ENCODE data around the gene CNTN4.

Gene CNTN4

GRCh38 chr3:2635511-2635910, 536.8 kb downstream of the CNTN4 start:
- no peak for TF ChIP-seq YY1 (IDR thresholded peaks at IDR 0.05; ENCODE audit: insufficient read depth, insufficient read length)
- TF ChIP-seq SUZ12 (IDR thresholded peaks at IDR 0.05; ENCODE audit: extremely low read depth, insufficient read depth, insufficient read length): no peak
- no peak for TF ChIP-seq ZNF274 (IDR thresholded peaks at IDR 0.05; ENCODE audit: low read depth, low read length)
- H3K9me3 ChIP-seq (ENCODE audit: insufficient read depth, low read length): no peaks in the 10 kb centered on the region
- H3K36me3 ChIP-seq (ENCODE audit: insufficient read depth, insufficient read length, low read length): no peaks in the 10 kb centered on the region
- no peak overlapping the region for H3K9ac ChIP-seq (ENCODE audit: insufficient read length, low read depth)
- no peaks in the 10 kb centered on the region for H3K27me3 ChIP-seq (ENCODE audit: insufficient read depth, insufficient read length)
- no peak overlapping the region for H3K4me3 ChIP-seq (ENCODE audit: insufficient read length, low read depth)
- no peaks in the 10 kb centered on the region for H3K4me1 ChIP-seq (ENCODE audit: insufficient read depth, insufficient read length)
- no peak for DNase-seq (ENCODE audit: low read depth, low spot score)

DNA sequence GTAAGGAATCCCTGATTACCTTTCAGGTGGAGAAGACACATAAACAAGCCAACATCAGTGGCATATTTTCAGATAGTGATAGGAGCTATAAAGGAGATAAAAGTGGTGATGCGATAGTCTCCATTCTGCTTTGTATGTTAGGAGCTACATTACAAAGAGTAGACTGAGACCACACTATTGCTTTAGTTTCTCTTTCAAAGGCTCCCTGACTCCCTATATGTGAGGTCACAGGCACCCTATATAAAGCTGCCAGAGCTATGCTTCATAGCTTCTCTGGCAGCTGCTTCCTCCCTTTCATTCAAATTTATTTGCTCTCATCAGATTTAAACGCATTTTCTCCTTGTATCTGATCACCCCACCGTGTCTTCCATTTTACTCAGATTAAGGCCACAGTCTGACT, 544.9 kb downstream of the CNTN4 start:
- H3K27me3 ChIP-seq (ENCODE audit: insufficient read depth, insufficient read length): no peaks in the 10 kb centered on the region
- H3K9ac ChIP-seq (ENCODE audit: insufficient read length, low read depth): no peak overlapping the region
- no peak overlapping the region for H3K4me3 ChIP-seq (ENCODE audit: insufficient read length, low read depth)
- no peaks in the 10 kb centered on the region for H3K4me1 ChIP-seq (ENCODE audit: insufficient read depth, insufficient read length)
- TF ChIP-seq SUZ12 (IDR thresholded peaks at IDR 0.05; ENCODE audit: extremely low read depth, insufficient read depth, insufficient read length) (no peak), ZNF274 (IDR thresholded peaks at IDR 0.05; ENCODE audit: low read depth, low read length) (no peak), YY1 (IDR thresholded peaks at IDR 0.05; ENCODE audit: insufficient read depth, insufficient read length) (no peak)
- no peaks in the 10 kb centered on the region for H3K9me3 ChIP-seq (ENCODE audit: insufficient read depth, low read length)
- DNase-seq (ENCODE audit: low read depth, low spot score): no peak
- no peaks in the 10 kb centered on the region for H3K36me3 ChIP-seq (ENCODE audit: insufficient read depth, insufficient read length, low read length)

DNA sequence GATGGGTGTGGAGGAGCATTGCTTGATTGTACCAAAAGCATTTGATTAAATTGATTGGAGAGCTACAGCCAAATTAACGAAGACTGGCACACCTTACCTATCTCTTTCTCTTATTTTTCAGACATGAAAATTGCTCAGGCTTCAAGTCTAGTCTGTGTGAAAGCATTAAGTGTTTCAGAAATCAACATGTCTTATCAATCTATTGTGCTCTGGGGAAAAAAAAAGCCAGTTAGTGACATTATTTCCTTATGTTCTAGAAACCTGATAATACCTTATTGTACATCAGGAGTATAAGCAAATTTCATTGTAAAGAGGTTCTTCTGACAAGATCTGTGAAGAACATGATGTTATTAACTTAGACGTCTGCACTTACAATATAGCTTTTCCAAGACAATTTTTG, 546.3 kb downstream of the CNTN4 start:
- no peaks in the 10 kb centered on the region for H3K4me1 ChIP-seq (ENCODE audit: insufficient read depth, insufficient read length)
- no peak for DNase-seq (ENCODE audit: low read depth, low spot score)
- H3K27me3 ChIP-seq (ENCODE audit: insufficient read depth, insufficient read length): no peaks in the 10 kb centered on the region
- H3K4me3 ChIP-seq (ENCODE audit: insufficient read length, low read depth): no peak overlapping the region
- TF ChIP-seq SUZ12 (IDR thresholded peaks at IDR 0.05; ENCODE audit: extremely low read depth, insufficient read depth, insufficient read length) (no peak), YY1 (IDR thresholded peaks at IDR 0.05; ENCODE audit: insufficient read depth, insufficient read length) (no peak), ZNF274 (IDR thresholded peaks at IDR 0.05; ENCODE audit: low read depth, low read length) (no peak)
- peaks cover 9% of the 10 kb centered on the region; the same call in 1 of the 2 replicates for H3K9me3 ChIP-seq (ENCODE audit: insufficient read depth, low read length)
- no peak overlapping the region for H3K9ac ChIP-seq (ENCODE audit: insufficient read length, low read depth)
- H3K36me3 ChIP-seq (ENCODE audit: insufficient read depth, insufficient read length, low read length): no peaks in the 10 kb centered on the region

GRCh38 chr3:2650746-2651145, 552.1 kb downstream of the CNTN4 start:
- H3K9ac ChIP-seq (ENCODE audit: insufficient read length, low read depth): no peak overlapping the region
- no peaks in the 10 kb centered on the region for H3K4me1 ChIP-seq (ENCODE audit: insufficient read depth, insufficient read length)
- peaks cover 9% of the 10 kb centered on the region; the same call in 1 of the 2 replicates for H3K9me3 ChIP-seq (ENCODE audit: insufficient read depth, low read length)
- no peak overlapping the region for H3K4me3 ChIP-seq (ENCODE audit: insufficient read length, low read depth)
- TF ChIP-seq ZNF274 (IDR thresholded peaks at IDR 0.05; ENCODE audit: low read depth, low read length): no peak
- no peak for TF ChIP-seq YY1 (IDR thresholded peaks at IDR 0.05; ENCODE audit: insufficient read depth, insufficient read length)
- TF ChIP-seq SUZ12 (IDR thresholded peaks at IDR 0.05; ENCODE audit: extremely low read depth, insufficient read depth, insufficient read length): no peak
- no peaks in the 10 kb centered on the region for H3K27me3 ChIP-seq (ENCODE audit: insufficient read depth, insufficient read length)
- no peak for DNase-seq (ENCODE audit: low read depth, low spot score)
- no peaks in the 10 kb centered on the region for H3K36me3 ChIP-seq (ENCODE audit: insufficient read depth, insufficient read length, low read length)

DNA sequence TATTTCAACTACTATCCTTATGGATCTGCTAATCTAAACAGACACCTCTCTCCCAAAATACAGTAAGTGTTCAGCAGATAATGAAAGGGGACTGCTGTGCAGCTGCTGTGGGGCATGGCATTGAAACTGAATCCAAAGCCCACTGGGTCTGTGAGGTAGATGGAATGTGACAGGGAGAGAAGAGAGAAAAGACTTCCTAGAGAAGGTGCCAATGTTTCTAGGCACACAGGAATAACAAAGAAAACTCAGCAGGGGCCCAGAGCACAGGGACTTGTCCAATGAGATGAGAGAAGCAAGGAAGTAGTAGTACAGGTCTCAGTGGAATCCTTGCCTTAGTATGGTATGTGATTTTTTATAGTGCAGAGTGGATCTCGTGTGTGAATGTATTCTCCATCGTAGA, 553.7 kb downstream of the CNTN4 start:
- no peaks in the 10 kb centered on the region for H3K4me1 ChIP-seq (ENCODE audit: insufficient read depth, insufficient read length)
- DNase-seq (ENCODE audit: low read depth, low spot score): peak; percentile 70
- no peaks in the 10 kb centered on the region for H3K27me3 ChIP-seq (ENCODE audit: insufficient read depth, insufficient read length)
- H3K36me3 ChIP-seq (ENCODE audit: insufficient read depth, insufficient read length, low read length): no peaks in the 10 kb centered on the region
- TF ChIP-seq SUZ12 (IDR thresholded peaks at IDR 0.05; ENCODE audit: extremely low read depth, insufficient read depth, insufficient read length) (no peak), YY1 (IDR thresholded peaks at IDR 0.05; ENCODE audit: insufficient read depth, insufficient read length) (no peak), ZNF274 (IDR thresholded peaks at IDR 0.05; ENCODE audit: low read depth, low read length) (no peak)
- no peak overlapping the region for H3K9ac ChIP-seq (ENCODE audit: insufficient read length, low read depth)
- peaks cover 9% of the 10 kb centered on the region; the same call in 1 of the 2 replicates for H3K9me3 ChIP-seq (ENCODE audit: insufficient read depth, low read length)
- no peak overlapping the region for H3K4me3 ChIP-seq (ENCODE audit: insufficient read length, low read depth)

DNA sequence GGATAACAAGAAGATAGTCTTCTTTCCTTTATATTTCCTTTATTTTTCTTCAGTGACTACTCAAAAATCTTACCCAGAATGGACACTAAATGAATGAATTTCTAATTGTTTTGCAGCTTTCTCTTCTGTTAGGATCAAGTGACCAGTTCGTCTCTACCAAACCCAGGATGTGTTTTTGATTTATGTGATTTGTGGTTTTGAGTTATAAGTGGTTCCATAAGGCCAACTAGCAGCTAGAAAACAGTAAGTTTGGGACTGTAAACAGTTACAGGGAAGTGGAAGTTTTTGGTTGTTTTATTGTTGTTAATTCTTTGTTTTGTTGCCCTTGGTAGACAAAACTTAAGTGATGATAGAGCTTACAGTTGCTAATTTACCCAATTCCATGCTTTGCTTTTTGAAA, 555.0 kb downstream of the CNTN4 start:
- no peak for DNase-seq (ENCODE audit: low read depth, low spot score)
- H3K36me3 ChIP-seq (ENCODE audit: insufficient read depth, insufficient read length, low read length): no peaks in the 10 kb centered on the region
- H3K9ac ChIP-seq (ENCODE audit: insufficient read length, low read depth): no peak overlapping the region
- H3K9me3 ChIP-seq (ENCODE audit: insufficient read depth, low read length): peaks cover 13% of the 10 kb centered on the region; the same call in 1 of the 2 replicates
- no peak overlapping the region for H3K4me3 ChIP-seq (ENCODE audit: insufficient read length, low read depth)
- no peaks in the 10 kb centered on the region for H3K4me1 ChIP-seq (ENCODE audit: insufficient read depth, insufficient read length)
- H3K27me3 ChIP-seq (ENCODE audit: insufficient read depth, insufficient read length): no peaks in the 10 kb centered on the region
- no peak for TF ChIP-seq ZNF274 (IDR thresholded peaks at IDR 0.05; ENCODE audit: low read depth, low read length)
- TF ChIP-seq SUZ12 (IDR thresholded peaks at IDR 0.05; ENCODE audit: extremely low read depth, insufficient read depth, insufficient read length): no peak
- no peak for TF ChIP-seq YY1 (IDR thresholded peaks at IDR 0.05; ENCODE audit: insufficient read depth, insufficient read length)

GRCh38 chr3:2655229-2655701, 556.6 kb downstream of the CNTN4 start:
- no peak for DNase-seq (ENCODE audit: low read depth, low spot score)
- Histone ChIP-seq H3K4me1 (ENCODE audit: insufficient read depth, insufficient read length) (no peaks in the 10 kb centered on the region), H3K36me3 (ENCODE audit: insufficient read depth, insufficient read length, low read length) (no peaks in the 10 kb centered on the region), H3K4me3 (ENCODE audit: insufficient read length, low read depth) (no peak overlapping the region), H3K9me3 (ENCODE audit: insufficient read depth, low read length) (peaks cover 4% of the 10 kb centered on the region; the same call in 1 of the 2 replicates), H3K9ac (ENCODE audit: insufficient read length, low read depth) (no peak overlapping the region), H3K27me3 (ENCODE audit: insufficient read depth, insufficient read length) (no peaks in the 10 kb centered on the region)
- TF ChIP-seq YY1 (IDR thresholded peaks at IDR 0.05; ENCODE audit: insufficient read depth, insufficient read length) (no peak), SUZ12 (IDR thresholded peaks at IDR 0.05; ENCODE audit: extremely low read depth, insufficient read depth, insufficient read length) (no peak), ZNF274 (IDR thresholded peaks at IDR 0.05; ENCODE audit: low read depth, low read length) (no peak)
